ENCODE results near the gene OXER1.

DNA sequence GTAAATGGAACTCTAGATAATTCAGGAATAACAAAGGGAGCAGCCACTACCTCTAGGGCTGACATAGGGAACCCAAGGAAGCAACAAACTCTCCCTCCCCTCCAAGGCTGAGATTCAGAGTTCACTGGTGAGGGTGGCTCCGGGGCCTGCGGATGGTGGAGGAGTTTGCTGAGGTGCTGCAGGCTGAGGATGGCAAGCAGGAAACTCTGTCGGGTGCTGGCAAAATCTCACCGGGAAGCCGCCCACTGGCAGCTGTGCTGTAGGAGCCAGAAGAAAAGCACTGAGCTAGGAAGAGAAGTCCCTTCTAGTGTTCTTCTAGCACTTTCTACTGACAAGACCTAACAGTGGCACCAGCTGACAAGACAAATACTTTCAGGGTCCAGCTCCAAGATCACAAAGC is 41.0 kb upstream of the OXER1 start:
- TF ChIP-seq, protein P1, sequence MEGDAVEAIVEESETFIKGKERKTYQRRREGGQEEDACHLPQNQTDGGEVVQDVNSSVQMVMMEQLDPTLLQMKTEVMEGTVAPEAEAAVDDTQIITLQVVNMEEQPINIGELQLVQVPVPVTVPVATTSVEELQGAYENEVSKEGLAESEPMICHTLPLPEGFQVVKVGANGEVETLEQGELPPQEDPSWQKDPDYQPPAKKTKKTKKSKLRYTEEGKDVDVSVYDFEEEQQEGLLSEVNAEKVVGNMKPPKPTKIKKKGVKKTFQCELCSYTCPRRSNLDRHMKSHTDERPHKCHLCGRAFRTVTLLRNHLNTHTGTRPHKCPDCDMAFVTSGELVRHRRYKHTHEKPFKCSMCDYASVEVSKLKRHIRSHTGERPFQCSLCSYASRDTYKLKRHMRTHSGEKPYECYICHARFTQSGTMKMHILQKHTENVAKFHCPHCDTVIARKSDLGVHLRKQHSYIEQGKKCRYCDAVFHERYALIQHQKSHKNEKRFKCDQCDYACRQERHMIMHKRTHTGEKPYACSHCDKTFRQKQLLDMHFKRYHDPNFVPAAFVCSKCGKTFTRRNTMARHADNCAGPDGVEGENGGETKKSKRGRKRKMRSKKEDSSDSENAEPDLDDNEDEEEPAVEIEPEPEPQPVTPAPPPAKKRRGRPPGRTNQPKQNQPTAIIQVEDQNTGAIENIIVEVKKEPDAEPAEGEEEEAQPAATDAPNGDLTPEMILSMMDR (conservative IDR thresholded peaks at IDR 0.05), result no peak
- no peak for TF ChIP-seq EZH2 (IDR thresholded peaks at IDR 0.05; ENCODE audit: low read depth)
